Measurements from ENCODE around the gene LCN6.

The LCN6 gene

DNA sequence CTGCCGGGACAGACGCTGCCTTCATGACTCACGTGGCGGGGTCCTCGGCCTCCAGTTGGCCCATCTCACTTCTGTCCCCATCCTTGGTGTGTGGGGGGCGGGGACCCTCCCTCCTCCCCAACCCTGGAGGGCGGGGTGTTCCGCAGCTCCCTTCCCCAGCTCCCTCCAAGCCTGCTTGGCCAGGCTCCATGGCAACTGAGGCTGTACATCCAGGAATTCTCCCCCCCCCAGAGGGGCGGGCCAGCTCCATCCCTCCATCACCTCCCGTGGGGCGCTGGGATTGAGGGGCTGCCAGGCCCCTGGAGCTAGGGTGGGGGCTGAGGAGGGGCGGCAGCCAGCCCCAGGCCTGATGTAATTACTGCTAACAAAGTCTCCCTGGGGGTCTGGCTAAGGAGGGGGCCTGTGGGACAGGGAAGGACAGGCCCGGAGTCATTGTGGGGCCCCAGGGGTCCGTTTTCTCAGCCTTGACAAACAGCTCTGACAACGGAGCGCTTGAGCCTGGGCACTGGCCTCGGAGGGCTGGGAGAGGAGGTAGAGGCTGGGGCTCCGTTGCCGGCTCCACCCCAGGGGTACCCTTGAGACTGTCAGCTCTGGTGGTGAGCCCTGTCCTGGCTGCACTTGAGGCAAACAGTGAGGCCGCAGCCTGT is 28.0 kb downstream of the LCN6 start:
- in situ Hi-C loops (cut with MboI; ENCODE audit: low pct_unique_long_range_greater_than_20kb, low sequenced_read_pairs, unreplicated experiment) = no loop called here
- TF ChIP-seq, protein P1, sequence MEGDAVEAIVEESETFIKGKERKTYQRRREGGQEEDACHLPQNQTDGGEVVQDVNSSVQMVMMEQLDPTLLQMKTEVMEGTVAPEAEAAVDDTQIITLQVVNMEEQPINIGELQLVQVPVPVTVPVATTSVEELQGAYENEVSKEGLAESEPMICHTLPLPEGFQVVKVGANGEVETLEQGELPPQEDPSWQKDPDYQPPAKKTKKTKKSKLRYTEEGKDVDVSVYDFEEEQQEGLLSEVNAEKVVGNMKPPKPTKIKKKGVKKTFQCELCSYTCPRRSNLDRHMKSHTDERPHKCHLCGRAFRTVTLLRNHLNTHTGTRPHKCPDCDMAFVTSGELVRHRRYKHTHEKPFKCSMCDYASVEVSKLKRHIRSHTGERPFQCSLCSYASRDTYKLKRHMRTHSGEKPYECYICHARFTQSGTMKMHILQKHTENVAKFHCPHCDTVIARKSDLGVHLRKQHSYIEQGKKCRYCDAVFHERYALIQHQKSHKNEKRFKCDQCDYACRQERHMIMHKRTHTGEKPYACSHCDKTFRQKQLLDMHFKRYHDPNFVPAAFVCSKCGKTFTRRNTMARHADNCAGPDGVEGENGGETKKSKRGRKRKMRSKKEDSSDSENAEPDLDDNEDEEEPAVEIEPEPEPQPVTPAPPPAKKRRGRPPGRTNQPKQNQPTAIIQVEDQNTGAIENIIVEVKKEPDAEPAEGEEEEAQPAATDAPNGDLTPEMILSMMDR (IDR thresholded peaks at IDR 0.05; ENCODE audit: extremely low read depth, insufficient read depth, missing control alignments) = no peak
- no peak for DNase-seq (ENCODE audit: low spot score)

DNA sequence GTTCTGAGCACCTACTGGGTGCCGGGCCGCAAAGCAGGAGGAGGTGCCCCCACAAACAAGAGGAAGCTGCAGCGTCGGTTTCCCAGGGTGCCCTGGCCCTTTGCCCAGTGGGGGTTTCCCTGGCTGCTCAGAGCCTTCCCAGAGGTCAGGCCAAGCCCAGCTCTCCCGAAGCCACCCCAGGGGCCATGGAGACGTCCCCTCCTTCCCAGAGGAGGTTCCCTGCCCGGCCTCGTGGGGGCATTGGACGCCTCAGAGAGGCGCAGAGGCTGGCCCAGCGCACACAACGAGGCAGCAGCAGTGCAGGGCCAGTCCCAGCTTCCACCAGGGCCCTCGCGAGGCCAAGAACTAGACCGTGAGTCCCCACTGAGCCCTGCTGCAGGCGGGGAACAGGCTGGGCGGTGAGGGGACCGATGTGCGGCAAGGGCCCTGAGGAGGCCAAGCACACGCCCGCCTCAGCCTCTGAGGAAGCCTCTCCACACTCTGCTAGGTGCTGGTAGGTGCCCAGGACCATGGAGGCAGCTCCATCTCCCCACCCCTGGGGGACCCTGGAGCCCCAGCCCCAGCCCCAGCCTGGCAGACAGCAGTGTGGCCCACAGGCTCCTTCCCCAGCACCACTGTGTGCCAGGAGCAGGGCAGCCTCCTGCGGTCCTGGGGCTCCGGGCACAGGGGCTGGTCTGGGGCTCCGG is 29.0 kb downstream of the LCN6 start:
- in situ Hi-C loops (cut with MboI; ENCODE audit: low pct_unique_long_range_greater_than_20kb, low sequenced_read_pairs, unreplicated experiment) = no loop called here
- DNase-seq (ENCODE audit: low spot score) = no peak
- TF ChIP-seq, protein P1 (IDR thresholded peaks at IDR 0.05; ENCODE audit: extremely low read depth, insufficient read depth, missing control alignments) = peak; percentile 0

DNA sequence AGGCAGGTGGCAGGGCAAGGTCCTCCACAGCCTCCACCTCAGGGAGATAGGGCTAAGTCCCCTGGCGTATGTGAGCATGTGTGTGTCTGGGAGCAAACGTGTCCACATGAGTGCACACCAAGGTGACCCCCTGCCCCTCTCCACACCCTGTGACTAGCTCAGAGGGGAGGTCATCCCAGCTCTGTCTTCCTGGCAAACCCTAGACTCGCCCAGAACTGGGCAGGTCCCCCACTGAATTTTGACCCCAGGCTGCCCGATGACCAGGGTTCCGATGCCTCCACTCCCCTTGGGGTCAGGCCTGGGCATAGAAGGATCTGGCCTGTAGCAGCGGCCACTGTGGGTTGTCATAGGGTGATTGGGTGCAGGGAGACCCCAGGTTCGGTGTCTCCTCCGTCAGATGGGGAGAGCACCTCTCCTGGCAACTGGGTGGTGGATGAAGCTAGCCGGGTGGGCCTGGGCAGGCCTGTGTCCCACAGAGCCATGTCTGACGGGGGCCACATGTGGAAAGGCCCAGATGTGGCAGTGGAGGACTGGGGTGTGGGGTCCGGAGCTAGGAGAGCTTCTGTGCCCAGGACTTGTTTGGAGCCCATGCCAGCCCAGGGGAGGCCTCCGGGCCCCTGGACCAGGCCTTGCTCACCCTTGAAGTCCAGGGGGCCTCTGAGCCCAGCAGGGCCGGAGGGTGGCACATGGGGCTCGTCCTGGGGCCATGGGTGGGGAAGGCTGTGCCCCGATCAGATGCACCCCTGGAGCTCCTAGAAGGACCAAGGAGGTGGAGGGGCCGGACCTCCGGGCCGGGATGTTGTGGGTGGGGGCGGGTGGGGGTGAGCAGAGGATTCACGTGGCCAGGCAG is 29.8 kb downstream of the LCN6 start:
- TF ChIP-seq, protein P1 (IDR thresholded peaks at IDR 0.05; ENCODE audit: extremely low read depth, insufficient read depth, missing control alignments) = no peak

DNA sequence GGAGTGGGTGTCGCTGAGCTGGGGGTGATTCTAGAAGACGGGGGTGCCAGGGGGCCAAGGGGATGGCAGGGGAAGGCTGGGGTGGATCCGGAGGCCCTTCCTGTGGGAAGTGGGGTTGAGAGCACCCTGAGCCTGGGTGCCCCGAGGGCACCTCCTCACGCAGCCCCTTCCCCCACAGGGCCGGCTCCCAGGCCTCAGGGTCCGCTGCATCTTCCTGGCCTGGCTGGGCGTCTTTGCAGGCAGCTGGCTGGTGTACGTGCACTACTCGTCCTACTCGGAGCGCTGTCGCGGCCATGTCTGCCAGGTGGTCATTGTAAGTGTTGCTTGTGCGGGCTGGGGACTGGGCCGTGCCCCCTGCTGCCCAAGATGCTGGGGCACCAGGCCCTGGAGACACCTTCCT is 30.9 kb downstream of the LCN6 start:
- DNase-seq (ENCODE audit: low spot score) = no peak
- in situ Hi-C loops (cut with MboI; ENCODE audit: low pct_unique_long_range_greater_than_20kb, low sequenced_read_pairs, unreplicated experiment) = no loop called here
- TF ChIP-seq, protein P1 (IDR thresholded peaks at IDR 0.05; ENCODE audit: extremely low read depth, insufficient read depth, missing control alignments) = no peak

More for the DNA sequence above, 29.8 kb downstream of the LCN6 start:
- no peak for DNase-seq (ENCODE audit: low spot score)
- in situ Hi-C loops (cut with MboI; ENCODE audit: low pct_unique_long_range_greater_than_20kb, low sequenced_read_pairs, unreplicated experiment) = no loop called here

DNA sequence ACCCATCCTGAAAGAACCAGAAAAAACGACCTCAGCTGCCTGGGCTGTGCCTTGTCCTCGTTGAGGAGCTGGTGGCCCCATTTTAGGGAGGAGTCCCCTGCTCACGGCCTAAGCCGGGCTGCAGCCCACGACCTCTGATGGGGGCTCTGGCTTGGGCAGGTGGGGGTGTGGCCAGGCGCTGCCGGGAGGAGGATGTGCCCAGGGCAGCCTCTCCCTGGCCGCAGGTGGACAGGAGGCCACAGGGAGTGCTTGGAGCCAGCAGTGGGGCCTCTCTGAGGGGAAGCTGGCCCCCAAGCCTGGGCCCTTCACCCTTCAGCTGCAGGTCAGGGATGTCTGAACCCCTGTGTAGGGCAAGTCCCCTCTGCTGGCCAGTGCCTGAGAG is 33.4 kb downstream of the LCN6 start:
- in situ Hi-C loops (cut with MboI; ENCODE audit: low pct_unique_long_range_greater_than_20kb, low sequenced_read_pairs, unreplicated experiment) = no loop called here
- TF ChIP-seq, protein P1 (IDR thresholded peaks at IDR 0.05; ENCODE audit: extremely low read depth, insufficient read depth, missing control alignments) = no peak
- DNase-seq (ENCODE audit: low spot score) = no peak

DNA sequence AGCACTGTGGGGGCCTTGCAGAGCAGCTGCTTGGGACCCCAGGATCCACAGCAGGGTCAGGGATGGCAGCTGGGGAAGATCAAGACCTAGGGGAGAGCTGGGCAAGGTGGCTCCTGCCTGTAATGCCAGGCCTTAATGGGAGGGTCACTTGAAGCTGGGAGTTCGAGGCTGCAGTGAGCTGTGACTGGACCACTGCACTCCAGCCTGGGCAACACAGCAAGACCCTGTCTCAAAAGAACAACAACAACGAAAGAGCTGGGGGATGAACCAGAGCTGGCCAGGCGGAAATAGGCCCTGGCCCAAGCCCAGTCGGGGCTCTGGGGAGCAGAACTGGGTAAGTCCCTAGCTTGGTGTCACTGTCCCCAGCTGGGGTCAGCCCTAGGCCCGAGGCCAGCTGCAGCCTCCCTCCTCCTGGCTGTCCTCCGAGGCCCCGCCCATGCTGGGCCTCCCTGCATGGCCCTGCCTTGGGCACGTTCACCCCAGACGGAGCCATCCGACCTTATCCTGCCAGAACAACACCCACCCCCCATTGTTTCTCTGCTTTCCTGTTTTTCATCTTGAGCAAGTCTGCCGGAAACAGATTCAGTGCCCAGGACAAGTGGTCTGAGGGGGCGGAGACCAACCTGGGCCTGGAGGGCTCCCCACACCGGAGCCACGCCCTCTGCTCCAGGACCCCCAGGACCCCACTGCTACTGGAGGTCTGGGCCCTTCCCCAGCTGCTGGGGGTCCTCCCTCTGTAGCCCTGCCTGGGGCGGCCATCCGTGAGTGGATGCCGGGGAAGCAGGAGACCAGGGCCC is 34.0 kb downstream of the LCN6 start:
- TF ChIP-seq, protein P1 (IDR thresholded peaks at IDR 0.05; ENCODE audit: extremely low read depth, insufficient read depth, missing control alignments) = no peak
- no peak for DNase-seq (ENCODE audit: low spot score)
- in situ Hi-C loops (cut with MboI; ENCODE audit: low pct_unique_long_range_greater_than_20kb, low sequenced_read_pairs, unreplicated experiment) = no loop called here
